H1 (cell line): Measurements from ENCODE around the gene SLC2A8. TPM values are rescaled to one million over a fixed set of nuclear protein-coding genes. Genes with fewer than 3 reads are reported as not detected.
A peak's percentile ranks its signal among the peaks of the same experiment; 100 is the strongest.

Source experiments
- CTCF ChIA-PET: fragments of 300-600 bp; sonication (Branson Sonifier 250); formaldehyde crosslinking; loops from one replicate; lab custom pipeline; 2021; ENCODE audit not compliant: partially characterized antibody; lab: Charles Lee
- POLR2A ChIA-PET: fragments of 300-600 bp; sonication (Branson Sonifier 250); formaldehyde crosslinking; loops from one replicate; lab custom pipeline; 2021; ENCODE audit warnings: inconsistent platforms; ENCODE audit not compliant: partially characterized antibody; lab: Charles Lee
- DNase-seq, 2 experiments: peaks; one replicate each; pipeline versions ENCODE4 v3.0.0 to v3.0.0-alpha.2; 2010 to 2022; ENCODE audit warnings: low spot score in 2 of 2, low read depth in 1 of 2, mixed read lengths in 1 of 2
- FAIRE-seq: peaks from 2 replicates; lab custom pipeline; 2011; peaks lifted over from hg19 to GRCh38; lab: Jason Lieb, UNC
- H2AFZ ChIP-seq: 2 replicates; pipeline ENCODE4 v1.8.1; 2012; ENCODE audit warnings: low read length, inconsistent platforms
- H2AK5ac ChIP-seq: 2 replicates; pipeline ENCODE4 v1.6.1; 2013; ENCODE audit warnings: low read depth, low read length
- H2BK120ac ChIP-seq: replicated peaks from 2 replicates; pipeline ENCODE3; 2013; ENCODE audit warnings: low read depth, low read length, inconsistent platforms
- H2BK12ac ChIP-seq: 2 replicates; pipeline ENCODE4 v1.6.1; 2013; ENCODE audit warnings: low read depth, low read length
- H2BK15ac ChIP-seq: 2 replicates; pipeline ENCODE4 v1.6.1; 2013; ENCODE audit warnings: low read length
- H2BK20ac ChIP-seq: 2 replicates; pipeline ENCODE4 v1.6.1; 2013; ENCODE audit warnings: low read length
- H2BK5ac ChIP-seq: 2 replicates; pipeline ENCODE4 v1.6.1; 2013; ENCODE audit warnings: low read depth, low read length
- H3K14ac ChIP-seq: 2 replicates; pipeline ENCODE4 v1.6.1; 2013; ENCODE audit warnings: inconsistent platforms; ENCODE audit not compliant: insufficient read length
- H3K18ac ChIP-seq: 2 replicates; pipeline ENCODE4 v1.6.1; 2013; ENCODE audit warnings: low read length; ENCODE audit errors: extremely low read depth
- H3K23ac ChIP-seq: 2 replicates; pipeline ENCODE4 v1.6.1; 2013; ENCODE audit warnings: inconsistent platforms; ENCODE audit not compliant: insufficient read length
- H3K23me2 ChIP-seq: 2 replicates; pipeline ENCODE4 v1.6.1; 2013; ENCODE audit warnings: low read depth, low read length
- H3K27ac ChIP-seq: 2 replicates; pipeline ENCODE4 v1.6.1; 2011; ENCODE audit warnings: low read depth, low read length, inconsistent platforms
- H3K27me3 ChIP-seq, 4 experiments: replicated peaks in 1 of 4; 1 replicate in 1 of 4; 2 replicates in 3 of 4; pipeline versions ENCODE4 v1.6.1 to v1.8.1; 2011 to 2013; ENCODE audit warnings: low read length in 3 of 4, mild to moderate bottlenecking in 3 of 4, inconsistent platforms in 2 of 4, mixed read lengths in 2 of 4, moderate library complexity in 1 of 4; ENCODE audit not compliant: control insufficient read depth in 3 of 4, insufficient read depth in 3 of 4; ENCODE audit errors: extremely low read depth in 1 of 4
- H3K36me3 ChIP-seq, 4 experiments: 2 replicates each; pipeline versions ENCODE4 v1.6.1 to v1.8.1; 2011 to 2013; ENCODE audit warnings: mild to moderate bottlenecking in 4 of 4, low read length in 3 of 4, moderate library complexity in 2 of 4, control low read depth in 1 of 4, inconsistent platforms in 1 of 4; ENCODE audit not compliant: insufficient read depth in 4 of 4, control insufficient read depth in 2 of 4
- H3K4ac ChIP-seq: replicated peaks from 2 replicates; pipeline ENCODE3; 2013; ENCODE audit warnings: low read length, low read depth, mixed read lengths, inconsistent platforms; ENCODE audit not compliant: insufficient read length
- H3K4me1 ChIP-seq, 4 experiments: replicated peaks in 1 of 4; 1 replicate in 1 of 4; 2 replicates in 3 of 4; pipeline versions ENCODE4 v1.6.1 to v1.8.1; 2011 to 2013; ENCODE audit warnings: low read length in 3 of 4, inconsistent platforms in 2 of 4, mixed read lengths in 1 of 4; ENCODE audit not compliant: insufficient read depth in 4 of 4, control insufficient read depth in 3 of 4
- H3K4me2 ChIP-seq, 2 experiments: 2 replicates each; pipeline versions ENCODE4 v1.6.1 to v1.8.1; 2011 to 2013; ENCODE audit warnings: low read depth in 2 of 2, low read length in 2 of 2, control low read depth in 1 of 2, inconsistent platforms in 1 of 2, mild to moderate bottlenecking in 1 of 2; ENCODE audit not compliant: insufficient read depth in 1 of 2
- H3K4me3 ChIP-seq, 4 experiments: fragments of 200-600, 300-600 bp in 1 of 4; sonication (generic), shearing (Covaris generic), sonication (Bioruptor Twin) in 1 of 4; 2 replicates each; pipeline versions ENCODE4 v1.5.1 to v1.8.1; 2011 to 2016; ENCODE audit warnings: low read length in 4 of 4, low read depth in 3 of 4, control low read depth in 2 of 4, inconsistent platforms in 2 of 4, mild to moderate bottlenecking in 2 of 4, mixed read lengths in 1 of 4, moderate library complexity in 1 of 4; ENCODE audit not compliant: insufficient read depth in 2 of 4; ENCODE audit errors: extremely low read depth in 1 of 4
- H3K56ac ChIP-seq: replicated peaks from 2 replicates; pipeline ENCODE3; 2013; ENCODE audit warnings: low read depth, mild to moderate bottlenecking, mixed read lengths, low read length, inconsistent platforms; ENCODE audit not compliant: insufficient read length
- H3K79me1 ChIP-seq: 2 replicates; pipeline ENCODE4 v1.6.1; 2013; ENCODE audit warnings: low read depth, low read length, control low read depth
- H3K79me2 ChIP-seq, 2 experiments: 2 replicates each; pipeline versions ENCODE4 v1.6.1 to v1.8.1; 2012 to 2013; ENCODE audit warnings: low read length in 2 of 2, mild to moderate bottlenecking in 2 of 2, inconsistent platforms in 1 of 2; ENCODE audit not compliant: insufficient read depth in 2 of 2, control insufficient read depth in 1 of 2
- H3K9ac ChIP-seq, 4 experiments: replicated peaks in 1 of 4; 1 replicate in 1 of 4; 2 replicates in 3 of 4; pipeline versions ENCODE4 v1.6.1 to v1.8.1; 2011 to 2013; ENCODE audit warnings: low read depth in 3 of 4, low read length in 3 of 4, control low read depth in 2 of 4, mild to moderate bottlenecking in 2 of 4, moderate library complexity in 2 of 4, inconsistent platforms in 1 of 4; ENCODE audit errors: extremely low read depth in 1 of 4
- H3K9me3 ChIP-seq, 2 experiments: 2 replicates each; pipeline versions ENCODE4 v1.6.1 to v1.8.1; 2012 to 2013; ENCODE audit warnings: mild to moderate bottlenecking in 2 of 2, moderate library complexity in 2 of 2, control low read depth in 1 of 2, inconsistent platforms in 1 of 2, low read depth in 1 of 2, low read length in 1 of 2, mixed read lengths in 1 of 2; ENCODE audit not compliant: insufficient read depth in 2 of 2
- H4K20me1 ChIP-seq, 2 experiments: replicated peaks in 1 of 2; 2 replicates each; pipeline versions ENCODE3 to v1.8.1; 2011 to 2013; ENCODE audit warnings: inconsistent platforms in 2 of 2, low read length in 2 of 2, mild to moderate bottlenecking in 1 of 2; ENCODE audit not compliant: insufficient read depth in 2 of 2, control insufficient read depth in 1 of 2
- H4K5ac ChIP-seq: 2 replicates; pipeline ENCODE4 v1.6.1; 2013; ENCODE audit warnings: low read length, low read depth, mixed read lengths, inconsistent platforms; ENCODE audit not compliant: insufficient read length
- H4K8ac ChIP-seq: 2 replicates; pipeline ENCODE4 v1.8.0; 2013; ENCODE audit warnings: mild to moderate bottlenecking, moderate library complexity, low read length, inconsistent platforms; ENCODE audit not compliant: insufficient read depth; ENCODE audit errors: extremely low read depth
- H4K91ac ChIP-seq: replicated peaks from 2 replicates; pipeline ENCODE3; 2013; ENCODE audit warnings: low read length, mixed read lengths, inconsistent platforms; ENCODE audit not compliant: insufficient read length
- CBX8 ChIP-seq: fragments of 300-800, 300-1000 bp; sonication (generic); IDR thresholded peaks from 2 replicates; pipeline ENCODE4 v1.7.1; 2016; ENCODE audit warnings: low read depth, low read length, borderline replicate concordance
- KDM5A ChIP-seq: fragments of 200-600 bp; IDR thresholded peaks from 2 replicates; pipeline ENCODE4 v1.7.1; 2012; ENCODE audit warnings: mild to moderate bottlenecking, low read length, inconsistent platforms, mixed read lengths
- POLR2AphosphoS5 ChIP-seq: IDR thresholded peaks from 2 replicates; pipeline ENCODE4 v1.6.1; 2011; ENCODE audit warnings: low read depth, low read length
- RAD21 ChIP-seq, 2 experiments: IDR thresholded peaks in 1 of 2; conservative IDR thresholded peaks in 1 of 2; 2 replicates each; pipeline ENCODE4 v1.6.1; 2011; ENCODE audit warnings: low read depth in 2 of 2, low read length in 2 of 2, improper control_type of control experiment in 1 of 2, inconsistent platforms in 1 of 2, mild to moderate bottlenecking in 1 of 2, moderate library complexity in 1 of 2
- SUZ12 ChIP-seq: fragments of 200-600 bp; sonication (generic); IDR thresholded peaks from 2 replicates; pipeline ENCODE4 v1.6.1; 2012; ENCODE audit warnings: mild to moderate bottlenecking, inconsistent platforms, low read length, moderate library complexity, mixed read lengths
- YY1 ChIP-seq: IDR thresholded peaks from 2 replicates; pipeline ENCODE4 v1.6.1; 2011; ENCODE audit warnings: low read depth, mild to moderate bottlenecking, low read length
- WGBS, 2 experiments: shearing (Covaris generic) in 1 of 2; methylation state at CpG; one replicate each; pipeline versions ENCODE4 v1.1.6 to v1.1.7; 2013 to 2015; ENCODE audit warnings: low lambda C conversion rate in 2 of 2, mixed read lengths in 2 of 2, inconsistent platforms in 1 of 2, low coverage in 1 of 2, missing lambda C conversion rate in 1 of 2; ENCODE audit not compliant: insufficient replicate concordance in 2 of 2, insufficient coverage in 1 of 2, insufficient read length in 1 of 2; ENCODE audit errors: extremely low coverage in 1 of 2, missing lambda C conversion rate in 1 of 2; 5-methylcytosine and 5-hydroxymethylcytosine counted together
- polyA plus RNA-seq, 7 experiments: library from polyadenylated mRNA; depleted of rRNA in 3 of 7; stranded (reverse) in 5 of 7; unstranded in 2 of 7; fragments of >200 nt in 5 of 7; fragments of 200-250 nt in 2 of 7; gene quantifications; 1 replicate in 5 of 7; 2 replicates in 1 of 7; 4 replicates in 1 of 7; pipeline versions ENCODE4 v1.2.1 to v1.2.3, GENCODE V29; 2011 to 2013; ENCODE audit warnings: missing spikeins in 2 of 7, mixed read lengths in 2 of 7
- total RNA-seq: library from RNA; stranded (reverse); fragmentation: NEBNext Ultra II Directional; extraction: Animal tissue kit (Norgen Biotek cat#: 25700); gene quantifications from 2 replicates; pipeline ENCODE4 v1.2.1, GENCODE V29; 2021
- TF ChIP-seq, protein P1 (sequence below): IDR thresholded peaks from 2 replicates; pipeline ENCODE4 v1.6.1; 2012; ENCODE audit warnings: inconsistent platforms

Gene SLC2A8
- total and polyA plus RNA-seq, 2 of the 8 experiments (the other 6 are each of a cell fraction or from before 2014, with no cell fraction given), result 24.6 to 36.4 TPM

DNA sequence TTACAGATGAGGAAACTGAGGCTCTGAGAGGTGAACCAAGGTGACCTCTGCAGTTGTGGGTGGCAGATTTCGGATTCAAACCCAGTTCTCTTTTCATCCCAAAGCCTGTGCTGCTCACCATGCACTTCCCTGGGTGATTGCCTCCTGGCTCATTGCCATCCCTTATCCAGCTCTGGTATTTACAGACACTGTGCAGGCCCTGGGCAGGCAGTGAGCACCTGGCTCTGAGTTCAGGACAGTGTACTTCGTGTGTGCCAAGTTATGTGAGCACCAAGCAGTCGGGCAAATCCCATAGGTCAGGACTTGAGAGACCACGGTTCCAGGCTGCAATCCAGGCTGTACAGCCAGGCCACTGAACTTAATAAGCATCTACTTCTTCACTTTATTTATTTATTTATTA is 55.7 kb downstream of the SLC2A8 start:
- H2AFZ ChIP-seq, result no peak overlapping the region
- H3K4me2 ChIP-seq, result peak overlapping the region; percentile 95 to 100
- CTCF ChIA-PET, result interaction anchor here (0.9 to 1.7 kb wide), 2 partner anchors 11 to 37 kb away, joined by 3 to 5 read pairs; no protein-coding TSS in a partner anchor

More for the DNA sequence above, 55.7 kb downstream of the SLC2A8 start:
- Histone ChIP-seq H3K18ac (no peak overlapping the region), H3K9me3 (no peaks in the 10 kb centered on the region), H2AK5ac (peak overlapping the region; percentile 24; the same call in 1 of the 2 replicates), H4K91ac (peak overlapping the region; percentile 70), H3K4me1 (peaks cover 0 to 6% (median 4%) of the 10 kb centered on the region in 4 experiments; a peak in 4 of 7 replicates), H4K8ac (no peak overlapping the region), H2BK12ac (peak overlapping the region; percentile 29; the same call in 1 of the 2 replicates), H2BK15ac (peak overlapping the region; percentile 9; the same call in 1 of the 2 replicates), H3K14ac (no peak overlapping the region), H3K36me3 (peaks cover 25 to 41% (median 28%) of the 10 kb centered on the region in 4 experiments), H3K79me1 (peaks cover 7% of the 10 kb centered on the region; the same call in 1 of the 2 replicates), H3K79me2 (peaks cover 17 to 38% of the 10 kb centered on the region in 2 experiments), H2BK120ac (no peak overlapping the region), H3K9ac (no peak overlapping the region), H4K5ac (no peak overlapping the region), H3K23ac (no peak overlapping the region), H3K27ac (no peak overlapping the region), H2BK20ac (no peak overlapping the region), H3K4ac (no peak overlapping the region), H3K4me3 (peak overlapping the region in 3 of 4 experiments; percentile 85 to 88 (median 87); a peak in 5 of 8 replicates), H4K20me1 (peaks cover 16 to 22% of the 10 kb centered on the region in 2 experiments), H3K27me3 (no peaks in the 10 kb centered on the region), H2BK5ac (0 out of 2 replicates have a peak overlapping the region, but pooled peaks have one; percentile 84), H3K56ac (no peak overlapping the region), H3K23me2 (peaks cover 19% of the 10 kb centered on the region)
- POLR2A ChIA-PET, result interaction anchor here (0.9 to 9.0 kb wide), 9 partner anchors 9 to 511 kb away, joined by 4 to 125 read pairs (median 9); partner anchors contain the start of gene SLC2A8
- WGBS, 2 experiments, result 69% methylated on average over 4 of the region's 4 CpGs; no CpG with 5 or more reads in 1 of the 2 experiments
- no peak for FAIRE-seq
- no peak for DNase-seq
- no peak for TF ChIP-seq YY1
- TF ChIP-seq RAD21 (IDR thresholded peaks at IDR 0.05 in 1 of 2, conservative IDR thresholded peaks at IDR 0.05 in 1 of 2; ENCODE audit: low read depth in 2 of 2, low read length in 2 of 2), result no peak
- no peak for TF ChIP-seq KDM5A
- TF ChIP-seq, protein P1, sequence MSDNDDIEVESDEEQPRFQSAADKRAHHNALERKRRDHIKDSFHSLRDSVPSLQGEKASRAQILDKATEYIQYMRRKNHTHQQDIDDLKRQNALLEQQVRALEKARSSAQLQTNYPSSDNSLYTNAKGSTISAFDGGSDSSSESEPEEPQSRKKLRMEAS, result no peak
- TF ChIP-seq CBX8, result no peak
- no peak for TF ChIP-seq POLR2AphosphoS5
- TF ChIP-seq SUZ12, result no peak
